Naive thymus-derived CD8-positive, alpha-beta T cell (primary cell): Measurements from ENCODE around the gene MFRP. TPM values are rescaled to one million over a fixed set of nuclear protein-coding genes. Genes with fewer than 3 reads are reported as not detected.
A peak's percentile ranks its signal among the peaks of the same experiment; 100 is the strongest.

ENCODE experiments used
- ATAC-seq, 2 donors: fragments of 150-1000 bp; cut with Tn5 transposase in 1 of 2; sonication (Bioruptor Pico), chemical (Tn5 transposase) in 1 of 2; 1 replicate in 1 of 2; 2 replicates in 1 of 2; pipeline ENCODE4 v1.10.0; 2021; ENCODE audit warnings: mild to moderate bottlenecking in 2 of 2, moderate library complexity in 2 of 2
- POLR2A ChIA-PET: fragments of 350-600 bp; sonication (Branson Sonifier 250); formaldehyde crosslinking; loops from one replicate; lab custom pipeline; 2021; ENCODE audit warnings: antibody characterized with exemption; lab: Charles Lee
- DNase-seq, 10 donors: peaks; one replicate each; pipeline versions ENCODE4 v3.0.0 to v3.0.0-alpha.2; 2020 to 2022
- H3K27ac Mint-ChIP-seq, 10 donors: one replicate each; pipeline ENCODE4 v1.8.0; 2020 to 2022; ENCODE audit warnings: mild to moderate bottlenecking in 10 of 10, mixed read lengths in 10 of 10, moderate library complexity in 4 of 10, inconsistent platforms in 1 of 10
- H3K27me3 Mint-ChIP-seq, 5 donors: one replicate each; pipeline ENCODE4 v1.8.0; 2021 to 2022; ENCODE audit warnings: mixed read lengths in 5 of 5
- H3K36me3 Mint-ChIP-seq, 3 donors: one replicate each; pipeline ENCODE4 v1.8.0; 2020 to 2022; ENCODE audit warnings: mixed read lengths in 3 of 3, mild to moderate bottlenecking in 2 of 3, inconsistent platforms in 1 of 3
- H3K4me1 Mint-ChIP-seq, 4 donors: one replicate each; pipeline ENCODE4 v1.8.0; 2021 to 2022; ENCODE audit warnings: mixed read lengths in 4 of 4
- H3K4me3 Mint-ChIP-seq, 10 donors: one replicate each; pipeline ENCODE4 v1.8.0; 2020 to 2022; ENCODE audit warnings: mild to moderate bottlenecking in 10 of 10, mixed read lengths in 10 of 10, moderate library complexity in 6 of 10, inconsistent platforms in 1 of 10
- H3K9me3 Mint-ChIP-seq, 9 donors: one replicate each; pipeline ENCODE4 v1.8.0; 2020 to 2022; ENCODE audit warnings: mixed read lengths in 9 of 9, mild to moderate bottlenecking in 3 of 9, inconsistent platforms in 1 of 9, moderate library complexity in 1 of 9
- polyA plus RNA-seq, 3 donors: library from polyadenylated mRNA; unstranded; fragments of 300-500 nt; fragmentation: Illumina TruSeq; gene quantifications; one replicate each; pipeline ENCODE4 v1.2.3, GENCODE V29; 2021
- total RNA-seq, 8 experiments: library from RNA in 2 of 8; stranded (reverse) in 2 of 8; gene quantifications; one replicate each; pipeline ENCODE4 v1.2.3 and lab custom pipeline; 2021 to 2026

The MFRP gene
- total and polyA plus RNA-seq, 5 experiments from 2014 or later, result not detected

GRCh38 chr11:119338318-119338890 lies 8.1 kb downstream of the MFRP start:
- H3K27me3 Mint-ChIP-seq, result peaks cover 9 to 41% (median 21%) of the 10 kb centered on the region in 5 donors
- peaks cover 0 to 10% (median 3%) of the 10 kb centered on the region in 3 donors for H3K36me3 Mint-ChIP-seq
- peaks cover 17 to 60% (median 49%) of the 10 kb centered on the region in 4 donors for H3K4me1 Mint-ChIP-seq
- POLR2A ChIA-PET, result interaction anchor here (1.0 kb wide), 1 partner anchor 132 kb away, joined by 3 read pairs; the partner anchor contains the start of gene CBL
- ATAC-seq (peak; percentile 29 to 34), DNase-seq (peak; percentile 48 to 79 (median 66))
- H3K4me3 Mint-ChIP-seq, result peak overlapping the region; percentile 2 to 86 (median 64)
- H3K9me3 Mint-ChIP-seq, result no peaks in the 10 kb centered on the region
- H3K27ac Mint-ChIP-seq, result peak overlapping the region in 3 of 10 donors; percentile 19 to 76 (median 75)

- no peak for ATAC-seq
- POLR2A ChIA-PET, result no interaction called here
- Mint-ChIP-seq H3K27ac (peak overlapping the region in 2 of 10 donors; percentile 19 to 43), H3K9me3 (no peaks in the 10 kb centered on the region), H3K27me3 (peaks cover 9 to 35% (median 18%) of the 10 kb centered on the region in 5 donors), H3K4me3 (peak overlapping the region in 4 of 10 donors; percentile 10 to 86 (median 38)), H3K4me1 (peaks cover 19 to 60% (median 52%) of the 10 kb centered on the region in 4 donors), H3K36me3 (peaks cover 0 to 10% (median 3%) of the 10 kb centered on the region in 3 donors)
- DNase-seq, result peak in 1 of 10 donors; percentile 56
Measured at GRCh38 chr11:119337581-119338317, 8.8 kb downstream of the MFRP start.

GRCh38 chr11:119336744-119337469 lies 9.6 kb downstream of the MFRP start:
- Mint-ChIP-seq H3K36me3 (peaks cover 0 to 10% (median 3%) of the 10 kb centered on the region in 3 donors), H3K9me3 (no peaks in the 10 kb centered on the region), H3K27me3 (peaks cover 9 to 28% (median 18%) of the 10 kb centered on the region in 5 donors), H3K27ac (peak overlapping the region in 4 of 10 donors; percentile 37 to 79 (median 68)), H3K4me1 (peaks cover 20 to 60% (median 53%) of the 10 kb centered on the region in 4 donors), H3K4me3 (peak overlapping the region; percentile 36 to 95 (median 67))
- ATAC-seq (no peak), DNase-seq (no peak)
- POLR2A ChIA-PET, result no interaction called here

- H3K27ac Mint-ChIP-seq, result peak overlapping the region in 7 of 10 donors; percentile 37 to 99 (median 94)
- peaks cover 0 to 10% (median 3%) of the 10 kb centered on the region in 3 donors for H3K36me3 Mint-ChIP-seq
- H3K4me1 Mint-ChIP-seq, result peaks cover 16 to 53% (median 46%) of the 10 kb centered on the region in 4 donors
- POLR2A ChIA-PET, result interaction anchor here (0.7 kb wide), 1 partner anchor 15 kb away, joined by 3 read pairs; no protein-coding TSS in a partner anchor
- H3K9me3 Mint-ChIP-seq, result no peaks in the 10 kb centered on the region
- H3K27me3 Mint-ChIP-seq, result peaks cover 4 to 18% (median 14%) of the 10 kb centered on the region in 5 donors
- peak in 1 of 10 donors; percentile 60 for DNase-seq
- H3K4me3 Mint-ChIP-seq, result peak overlapping the region; percentile 88 to 99 (median 98)
- ATAC-seq, result no peak
Measured at GRCh38 chr11:119335655-119336543, 10.6 kb downstream of the MFRP start.

- POLR2A ChIA-PET, result interaction anchor here (0.7 to 1.6 kb wide), 5 partner anchors 10 to 240 kb away, joined by 3 to 6 read pairs (median 4); a partner anchor contains a TSS
- Mint-ChIP-seq H3K9me3 (no peaks in the 10 kb centered on the region), H3K27ac (peak overlapping the region; percentile 87 to 99 (median 98)), H3K27me3 (peaks cover 3 to 15% (median 14%) of the 10 kb centered on the region in 5 donors), H3K4me1 (peaks cover 14 to 50% (median 44%) of the 10 kb centered on the region in 4 donors), H3K36me3 (peaks cover 0 to 10% (median 3%) of the 10 kb centered on the region in 3 donors), H3K4me3 (peak overlapping the region; percentile 88 to 99 (median 98))
- ATAC-seq (no peak), DNase-seq (peak in 1 of 10 donors; percentile 60)
Measured at GRCh38 chr11:119335091-119335654, 11.3 kb downstream of the MFRP start.

- peak within 1 kb of the TSS; percentile 88 to 99 (median 98) for H3K4me3 Mint-ChIP-seq
- POLR2A ChIA-PET, result interaction anchor here (1.2 to 1.6 kb wide), 5 partner anchors 9 to 240 kb away, joined by 4 to 10 read pairs (median 4); a partner anchor contains a TSS
- peak; percentile 95 to 96 for ATAC-seq
- no peaks in the 10 kb centered on the region for H3K9me3 Mint-ChIP-seq
- peaks cover 0 to 10% (median 3%) of the 10 kb centered on the region in 3 donors for H3K36me3 Mint-ChIP-seq
- peak within 1 kb of the TSS; percentile 87 to 99 (median 98) for H3K27ac Mint-ChIP-seq
- H3K27me3 Mint-ChIP-seq, result peaks cover 4 to 14% (median 11%) of the 10 kb centered on the region in 5 donors
- peak; percentile 81 to 97 (median 94) for DNase-seq
- H3K4me1 Mint-ChIP-seq, result peaks cover 14 to 48% (median 42%) of the 10 kb centered on the region in 4 donors
Measured at GRCh38 chr11:119334174-119334930, 12.2 kb downstream of the MFRP start, which contains the start of gene RNF26. Gene RNF26, plus strand, starts transcription at chr11:119334527. Its CDS starts 596 bp downstream, at chr11:119335123.

- POLR2A ChIA-PET, result interaction anchor here (0.6 kb wide), 1 partner anchor 72 kb away, joined by 4 read pairs; no protein-coding TSS in a partner anchor
- peak overlapping the region in 9 of 10 donors; percentile 44 to 99 (median 98) for H3K4me3 Mint-ChIP-seq
Measured at GRCh38 chr11:119332111-119332765, 14.3 kb downstream of the MFRP start.

GRCh38 chr11:119330237-119330636 lies 16.3 kb downstream of the MFRP start:
- no peaks in the 10 kb centered on the region for H3K36me3 Mint-ChIP-seq
- H3K27me3 Mint-ChIP-seq, result peaks cover 0 to 5% (median 3%) of the 10 kb centered on the region in 5 donors
- H3K9me3 Mint-ChIP-seq, result no peaks in the 10 kb centered on the region
- H3K4me3 Mint-ChIP-seq, result no peak overlapping the region
- DNase-seq, result no peak
- peaks cover 6 to 18% (median 12%) of the 10 kb centered on the region in 4 donors for H3K4me1 Mint-ChIP-seq
- POLR2A ChIA-PET, result no interaction called here
- H3K27ac Mint-ChIP-seq, result no peak overlapping the region
- ATAC-seq, result no peak

More at GRCh38 chr11:119332111-119332765, 14.3 kb downstream of the MFRP start:
- Mint-ChIP-seq H3K9me3 (no peaks in the 10 kb centered on the region), H3K27me3 (peaks cover 0 to 5% (median 3%) of the 10 kb centered on the region in 5 donors), H3K36me3 (peaks cover 0 to 2% (median 1%) of the 10 kb centered on the region in 3 donors), H3K27ac (peak overlapping the region in 5 of 10 donors; percentile 53 to 98 (median 79)), H3K4me1 (peaks cover 10 to 36% (median 28%) of the 10 kb centered on the region in 4 donors)
- no peak for DNase-seq
- no peak for ATAC-seq

- no peaks in the 10 kb centered on the region for H3K9me3 Mint-ChIP-seq
- H3K4me3 Mint-ChIP-seq, result no peak overlapping the region
- POLR2A ChIA-PET, result no interaction called here
Measured at GRCh38 chr11:119329320-119329719, 17.2 kb downstream of the MFRP start.

GRCh38 chr11:119324189-119324588 lies 22.3 kb downstream of the MFRP start:
- POLR2A ChIA-PET, result interaction anchor here (1.3 to 11.7 kb wide), 5 partner anchors 8 to 218 kb away, joined by 3 to 138 read pairs (median 7); partner anchors contain the start of genes CBL and RNF26
- no peaks in the 10 kb centered on the region for H3K9me3 Mint-ChIP-seq
- peaks cover 13 to 27% (median 20%) of the 10 kb centered on the region in 4 donors for H3K4me1 Mint-ChIP-seq
- H3K4me3 Mint-ChIP-seq, result no peak overlapping the region
- no peak for ATAC-seq
- H3K27me3 Mint-ChIP-seq, result peaks cover 0 to 4% (median 3%) of the 10 kb centered on the region in 5 donors
- DNase-seq, result no peak
- H3K36me3 Mint-ChIP-seq, result no peaks in the 10 kb centered on the region
- H3K27ac Mint-ChIP-seq, result peak overlapping the region in 1 of 10 donors; percentile 43

More at GRCh38 chr11:119329320-119329719, 17.2 kb downstream of the MFRP start:
- no peak for ATAC-seq
- Mint-ChIP-seq H3K4me1 (peaks cover 0 to 10% (median 6%) of the 10 kb centered on the region in 4 donors), H3K36me3 (no peaks in the 10 kb centered on the region), H3K27me3 (peaks cover 0 to 5% (median 3%) of the 10 kb centered on the region in 5 donors), H3K27ac (no peak overlapping the region)
- DNase-seq, result no peak
